Measurements from ENCODE around the gene PKN1.

GRCh38 chr19:14479309-14479974 lies 46.3 kb downstream of the PKN1 start:
- TF ChIP-seq CTCF (IDR thresholded peaks at IDR 0.05; ENCODE audit: low read depth, low read length): no peak
- TF ChIP-seq EZH2phosphoT487 (IDR thresholded peaks at IDR 0.05; ENCODE audit: low read depth): no peak
